ENCODE results near the gene MAGI2.

MAGI2 gene

DNA sequence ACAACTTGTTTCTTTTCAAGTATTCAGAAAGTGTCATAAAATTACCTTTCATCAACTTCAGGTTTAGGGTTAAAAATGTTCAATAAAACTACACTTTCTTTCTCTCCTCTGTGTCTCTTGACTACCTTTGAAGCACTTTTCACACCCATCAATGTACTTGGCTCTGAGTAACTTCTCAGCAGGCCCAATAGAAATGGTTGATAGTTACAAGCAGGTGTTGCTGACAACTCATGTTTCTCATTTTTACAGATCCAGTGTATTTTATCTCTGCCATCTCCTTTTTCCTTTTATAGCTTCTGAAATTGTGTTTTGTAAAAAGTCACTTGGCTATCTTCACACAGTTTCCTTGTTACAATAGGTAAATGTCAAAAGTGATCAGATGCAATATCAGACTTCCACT lies 1306.9 kb downstream of the MAGI2 start:
- no peak for DNase-seq (ENCODE audit: low read depth, low spot score)

DNA sequence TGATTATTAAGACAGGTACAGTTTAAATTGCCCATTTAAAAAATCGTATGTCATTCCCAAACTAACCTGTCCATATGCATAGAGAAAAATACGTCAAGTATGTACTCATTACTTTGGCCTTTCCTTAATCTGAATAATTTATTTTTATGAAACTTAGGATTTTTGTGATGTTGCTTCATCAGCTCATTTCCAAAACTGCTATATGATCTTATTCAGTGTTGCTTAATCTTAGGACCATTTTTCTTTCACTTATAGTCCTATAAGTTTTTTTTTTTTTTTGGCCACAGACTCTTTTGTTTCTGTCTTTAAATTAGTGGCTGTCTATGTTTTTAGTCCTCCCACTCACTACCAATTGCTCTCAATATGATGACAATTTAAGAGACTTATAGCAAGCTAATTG lies 1309.8 kb downstream of the MAGI2 start:
- DNase-seq (ENCODE audit: low read depth, low spot score), result no peak

DNA sequence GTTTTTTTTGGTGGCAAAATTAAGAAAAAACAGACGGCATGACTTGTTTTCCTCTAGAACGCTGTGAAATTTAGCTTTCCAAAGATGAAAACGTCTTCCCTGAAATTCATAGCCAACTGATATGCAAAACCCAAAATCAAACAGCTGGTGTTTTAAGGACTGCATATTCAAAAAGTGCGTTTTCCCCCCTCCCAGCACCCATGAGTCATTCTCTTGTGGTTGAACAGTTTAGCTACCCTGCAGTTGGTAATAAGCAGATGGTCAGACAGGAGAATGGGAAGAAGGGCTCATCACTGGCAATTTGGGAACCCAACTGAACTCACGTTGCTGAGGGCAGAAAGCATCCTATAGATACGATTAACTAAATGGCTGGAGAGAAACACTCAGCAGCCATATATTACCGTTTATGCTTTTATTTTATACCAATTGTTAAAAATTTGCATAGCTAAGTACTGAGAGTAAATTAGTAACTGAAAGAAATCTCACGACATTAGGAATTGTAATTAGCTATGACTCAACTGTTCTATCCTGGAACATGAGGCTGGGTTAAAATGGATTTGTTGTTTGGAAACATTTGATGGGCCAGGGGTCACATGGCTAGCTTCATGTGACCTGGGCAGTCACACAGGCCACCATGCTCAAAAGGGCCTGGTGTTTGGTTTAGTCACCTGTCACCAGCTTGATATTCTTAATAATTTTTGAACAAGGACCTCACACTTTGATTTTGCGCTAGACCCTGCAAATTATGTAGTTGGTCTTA lies 1311.8 kb downstream of the MAGI2 start:
- no peak for DNase-seq (ENCODE audit: low read depth, low spot score)

DNA sequence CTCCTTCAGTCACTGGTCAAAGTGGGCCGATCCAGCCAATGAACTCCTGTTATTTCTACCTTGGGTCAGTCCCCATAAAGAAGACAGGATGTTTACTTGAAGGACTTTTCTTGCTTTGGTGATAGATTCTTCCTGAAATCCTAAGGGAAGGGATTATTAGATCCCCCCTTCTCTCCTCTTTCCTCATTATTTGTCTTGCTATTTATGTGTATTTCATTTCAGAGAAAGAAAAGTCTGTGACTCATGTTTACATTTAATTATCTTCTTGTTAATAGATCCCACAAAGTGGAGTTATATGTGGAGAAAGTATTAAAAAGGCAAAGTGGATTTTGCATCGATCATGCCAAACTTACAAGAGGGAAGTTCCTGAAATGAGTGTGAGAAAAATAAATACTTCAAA lies 1313.4 kb downstream of the MAGI2 start:
- no peak for DNase-seq (ENCODE audit: low read depth, low spot score)

DNA sequence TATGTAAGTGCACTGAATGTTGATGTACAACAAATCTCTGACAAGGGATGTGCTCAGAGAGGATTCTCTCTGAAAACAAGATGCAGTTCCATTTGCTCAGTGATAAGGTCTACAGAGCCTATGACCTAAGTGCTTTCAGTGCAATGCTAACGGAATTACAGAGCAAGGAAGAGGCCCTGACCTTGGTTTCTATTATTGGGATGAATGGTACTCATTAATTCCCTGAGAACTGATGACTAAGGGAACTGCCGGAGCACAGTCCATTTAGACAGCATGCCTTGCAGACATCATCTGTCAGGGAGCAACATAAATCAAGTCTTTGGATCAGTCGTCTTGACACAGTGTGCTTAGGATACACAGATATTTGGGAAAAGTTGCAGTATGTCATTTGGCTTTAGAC lies 1314.1 kb downstream of the MAGI2 start:
- no peak for DNase-seq (ENCODE audit: low read depth, low spot score)

DNA sequence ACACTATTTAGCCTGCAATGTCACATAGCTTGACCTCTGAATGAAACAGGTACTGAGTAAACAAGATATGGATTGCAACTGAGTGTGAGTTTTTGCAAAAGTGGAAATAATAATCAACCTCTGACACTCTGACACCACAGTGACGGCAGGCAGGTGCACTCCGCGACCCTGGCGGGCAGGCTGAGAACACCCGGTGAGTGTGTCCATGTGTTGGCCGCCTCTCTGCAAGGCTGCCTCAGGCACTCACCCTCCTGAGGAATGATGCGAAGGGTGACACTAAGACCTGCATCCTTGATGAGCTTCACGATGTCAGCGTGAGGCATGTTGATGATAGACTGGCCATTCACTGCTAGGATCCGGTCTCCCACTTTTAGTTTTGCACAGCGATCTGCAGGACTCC lies 1318.7 kb downstream of the MAGI2 start:
- no peak for DNase-seq (ENCODE audit: low read depth, low spot score)

DNA sequence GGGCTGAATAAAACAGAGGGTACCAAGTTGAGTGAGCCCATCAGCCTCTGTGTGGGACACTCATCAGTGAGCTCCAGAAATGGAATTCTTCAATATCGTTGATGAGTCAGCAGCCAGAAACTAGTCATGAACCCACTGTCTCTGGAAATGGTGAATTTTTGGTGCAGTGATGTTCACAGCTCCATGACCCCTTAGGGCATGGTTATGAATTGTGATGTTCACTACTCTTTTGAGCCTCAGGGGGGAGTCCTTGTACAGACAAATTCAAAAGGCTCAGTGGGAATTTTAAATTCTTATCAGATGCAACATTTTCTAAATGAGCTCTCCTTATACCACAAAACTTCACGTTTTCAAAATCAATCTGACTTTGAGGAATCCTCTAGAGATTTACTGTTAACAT lies 1319.2 kb downstream of the MAGI2 start:
- DNase-seq (ENCODE audit: low read depth, low spot score), result no peak

DNA sequence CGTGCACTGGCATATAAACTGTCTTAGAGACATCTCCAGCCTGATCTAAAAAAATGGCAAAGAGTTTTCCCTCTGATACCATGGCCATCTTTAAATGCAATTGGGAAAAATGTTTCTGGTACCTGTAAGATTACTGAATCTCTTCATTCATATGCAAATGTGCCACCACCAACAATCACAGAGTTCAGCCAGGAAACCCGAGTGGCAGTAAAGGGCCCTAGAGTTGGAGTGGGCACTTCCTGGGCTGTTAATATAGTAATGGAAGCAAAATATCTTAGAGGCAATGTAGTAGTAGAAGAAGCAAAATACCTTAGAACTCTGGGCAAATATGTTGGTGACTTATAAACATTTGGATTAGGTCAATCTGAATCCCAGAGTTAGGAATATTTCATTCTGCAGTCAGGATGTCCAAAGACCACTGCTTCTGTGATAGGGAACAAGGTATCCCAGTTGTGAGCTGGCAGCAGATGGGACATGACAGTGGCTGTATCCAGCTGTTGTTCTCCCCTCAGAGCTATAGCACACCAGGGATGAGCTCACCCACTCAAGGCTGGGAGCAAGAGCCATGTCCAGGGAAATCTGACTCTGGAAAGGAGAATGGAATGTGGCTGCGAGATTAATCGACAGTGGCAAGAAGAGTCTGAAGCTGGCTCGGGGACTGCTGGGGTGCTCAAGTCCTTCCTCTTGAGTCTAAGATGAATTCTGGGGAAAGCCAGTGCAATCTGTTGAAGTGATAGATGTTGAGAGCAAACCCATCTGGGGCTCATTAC lies 1322.8 kb downstream of the MAGI2 start:
- DNase-seq (ENCODE audit: low read depth, low spot score), result no peak

DNA sequence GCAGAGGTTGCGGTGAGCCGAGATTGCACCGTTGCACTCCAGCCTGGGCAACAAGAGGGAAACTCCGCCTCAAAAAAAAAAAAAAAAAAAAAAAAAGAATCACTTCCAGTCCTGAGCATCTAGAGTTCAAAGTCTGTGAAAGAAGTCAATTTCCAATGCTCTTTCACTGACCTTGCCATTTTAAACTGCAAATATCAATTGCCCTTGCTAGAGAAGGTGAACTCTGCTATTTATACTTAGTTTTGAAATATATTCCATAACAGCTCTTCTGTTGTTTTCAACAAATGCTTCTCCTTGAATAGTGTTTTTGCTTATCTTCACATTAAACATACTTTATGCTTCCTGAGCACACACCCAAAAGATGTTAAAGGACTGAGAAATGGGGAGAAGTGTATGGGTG lies 1323.6 kb downstream of the MAGI2 start:
- no peak for DNase-seq (ENCODE audit: low read depth, low spot score)

DNA sequence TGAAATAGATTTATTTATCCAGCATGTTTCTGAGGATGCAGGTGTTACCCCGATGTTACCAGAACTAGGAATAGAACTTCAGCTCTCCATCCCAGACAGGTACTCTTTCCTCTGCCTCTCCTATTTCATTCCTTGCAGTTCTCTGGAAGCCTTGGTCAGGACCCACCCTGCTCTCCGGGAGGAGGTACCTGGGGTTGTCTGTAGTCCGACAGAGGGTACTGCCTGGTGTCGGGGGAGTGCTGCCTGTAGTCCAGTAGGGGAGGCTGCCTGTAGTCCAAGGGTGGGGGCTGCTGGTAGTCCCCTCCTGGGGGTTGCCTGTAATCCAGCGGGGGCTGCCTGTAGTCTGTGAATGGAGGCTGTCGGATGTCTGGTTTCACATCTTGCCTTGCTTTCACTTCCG lies 1326.5 kb downstream of the MAGI2 start:
- no peak for DNase-seq (ENCODE audit: low read depth, low spot score)

DNA sequence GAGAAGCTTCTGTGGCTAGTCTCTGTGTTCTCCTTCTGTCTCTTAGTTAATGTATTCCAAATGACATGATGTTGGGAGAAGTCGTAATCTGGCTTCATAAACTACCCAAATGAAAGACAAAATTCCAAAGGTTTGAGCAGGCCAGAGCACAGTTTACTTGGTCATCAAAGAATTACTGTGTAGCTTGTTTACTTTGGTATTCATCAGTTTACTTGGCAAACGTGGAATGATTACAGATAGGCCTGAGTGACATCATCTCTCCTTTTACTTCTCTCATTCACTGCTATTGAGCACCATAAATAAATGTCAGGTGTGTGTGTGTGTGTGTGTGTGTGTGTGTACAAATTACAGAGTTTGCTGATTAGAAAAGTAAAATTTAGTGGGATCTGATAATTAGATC lies 1327.6 kb downstream of the MAGI2 start:
- DNase-seq (ENCODE audit: low read depth, low spot score), result no peak

DNA sequence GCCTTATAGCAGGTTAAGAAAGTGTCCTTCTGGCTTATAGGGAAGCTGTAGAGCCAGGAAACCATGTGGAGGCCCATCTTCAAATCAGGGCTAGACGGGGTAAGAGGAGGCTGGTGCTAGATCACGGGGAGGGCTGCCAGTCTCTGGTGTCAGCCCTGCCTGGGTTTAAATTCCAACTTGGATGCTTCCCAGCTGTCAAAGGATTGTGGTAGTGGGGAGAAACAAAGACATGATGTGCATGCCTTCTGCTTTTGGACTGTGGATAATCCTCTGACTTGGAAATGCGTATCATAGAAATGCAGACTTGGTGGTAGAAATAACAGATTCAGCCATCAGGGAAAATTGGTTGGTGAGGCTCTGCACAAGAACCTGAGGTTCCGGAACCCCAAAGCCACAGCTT lies 1329.3 kb downstream of the MAGI2 start:
- no peak for DNase-seq (ENCODE audit: low read depth, low spot score)

DNA sequence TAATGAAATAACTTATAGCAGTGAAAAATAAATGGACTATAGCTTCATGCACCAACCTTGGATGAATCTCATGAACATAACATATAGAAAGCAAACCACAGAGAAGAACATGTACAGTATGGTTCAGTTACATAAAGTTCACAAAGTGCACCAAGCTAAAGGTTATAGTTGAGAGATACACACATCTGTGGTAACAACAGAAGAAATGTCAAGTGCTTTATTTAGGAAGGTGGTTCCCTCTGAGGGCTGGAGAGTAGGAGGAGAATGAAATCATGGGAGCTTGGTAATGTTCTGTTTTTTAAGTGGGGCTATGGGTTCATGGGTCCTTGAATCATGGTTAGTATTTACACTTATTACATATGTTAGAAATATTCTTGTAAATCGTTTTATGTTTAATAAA lies 1331.6 kb downstream of the MAGI2 start:
- DNase-seq (ENCODE audit: low read depth, low spot score), result no peak

DNA sequence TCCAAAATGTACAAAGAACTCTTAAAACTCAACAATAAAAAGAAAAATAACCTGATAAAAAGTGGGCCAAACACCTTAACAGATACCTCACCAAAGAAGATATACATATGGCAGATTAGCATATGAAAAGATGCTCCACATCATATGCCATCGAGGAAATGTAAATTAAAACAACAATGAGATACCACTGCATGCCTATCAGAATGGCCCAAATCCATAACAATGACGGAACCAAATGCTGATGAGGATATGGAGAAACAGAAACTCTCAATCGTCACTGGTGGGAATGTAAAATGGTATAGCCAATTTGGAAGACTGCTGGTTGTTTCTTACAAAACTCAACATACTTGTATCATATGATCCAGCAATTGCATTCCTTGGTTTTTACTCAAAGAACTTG lies 1335.0 kb downstream of the MAGI2 start:
- DNase-seq (ENCODE audit: low read depth, low spot score), result no peak

DNA sequence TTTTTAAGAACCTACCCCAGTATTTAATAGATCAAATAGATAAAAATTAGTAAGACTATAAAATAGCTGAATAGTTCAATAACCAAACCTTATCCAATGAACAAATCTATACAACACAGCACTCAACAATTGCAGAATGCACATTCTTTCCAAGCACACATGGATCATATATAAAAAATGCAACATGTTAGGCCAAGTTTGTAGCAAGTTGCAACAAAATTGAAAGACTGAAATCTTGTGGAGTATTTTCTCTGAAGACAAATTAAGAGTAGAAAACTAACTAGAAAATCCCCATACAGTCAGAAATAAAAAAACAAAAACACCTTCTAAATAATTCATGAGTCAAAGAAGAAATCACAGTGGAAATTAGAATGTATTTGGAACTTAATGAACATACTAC lies 1337.6 kb downstream of the MAGI2 start:
- no peak for DNase-seq (ENCODE audit: low read depth, low spot score)

DNA sequence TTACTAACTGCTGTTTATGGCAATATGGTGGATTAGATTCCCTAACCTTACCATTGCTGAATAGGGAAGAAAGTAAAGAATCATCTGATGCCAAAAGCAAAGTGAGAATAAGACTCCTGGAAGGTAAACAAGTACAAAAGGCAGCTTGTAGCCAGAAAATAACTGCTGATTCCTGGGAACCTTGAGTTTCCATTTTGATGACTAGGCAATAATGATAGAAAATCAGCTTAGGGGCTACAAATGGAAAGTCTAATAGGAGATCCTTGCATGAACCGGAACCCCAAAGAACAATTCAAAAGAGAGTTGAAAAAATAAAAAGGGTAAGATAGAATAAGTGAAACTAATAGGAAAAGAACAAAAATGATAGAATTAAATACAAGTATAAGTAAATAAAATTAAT lies 1338.5 kb downstream of the MAGI2 start:
- DNase-seq (ENCODE audit: low read depth, low spot score), result no peak

DNA sequence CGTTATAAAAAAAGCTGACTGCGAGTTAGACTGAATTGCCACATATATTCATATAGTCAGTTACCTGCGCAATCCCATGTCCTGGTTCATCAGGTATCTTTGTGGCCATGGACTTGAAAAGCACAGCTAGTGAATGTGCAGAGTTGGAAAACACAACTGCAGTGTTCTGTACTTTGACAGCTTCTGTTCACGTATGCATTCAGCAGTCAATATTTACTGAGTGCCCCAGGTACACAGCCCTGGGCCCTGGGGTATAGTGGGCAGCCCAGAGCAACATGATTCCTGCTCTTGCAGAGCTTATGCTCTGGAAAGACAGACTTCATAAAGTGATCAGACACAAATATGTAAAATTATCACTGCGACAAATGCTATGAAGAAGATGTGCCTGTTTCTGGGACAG lies 1341.0 kb downstream of the MAGI2 start:
- no peak for DNase-seq (ENCODE audit: low read depth, low spot score)

DNA sequence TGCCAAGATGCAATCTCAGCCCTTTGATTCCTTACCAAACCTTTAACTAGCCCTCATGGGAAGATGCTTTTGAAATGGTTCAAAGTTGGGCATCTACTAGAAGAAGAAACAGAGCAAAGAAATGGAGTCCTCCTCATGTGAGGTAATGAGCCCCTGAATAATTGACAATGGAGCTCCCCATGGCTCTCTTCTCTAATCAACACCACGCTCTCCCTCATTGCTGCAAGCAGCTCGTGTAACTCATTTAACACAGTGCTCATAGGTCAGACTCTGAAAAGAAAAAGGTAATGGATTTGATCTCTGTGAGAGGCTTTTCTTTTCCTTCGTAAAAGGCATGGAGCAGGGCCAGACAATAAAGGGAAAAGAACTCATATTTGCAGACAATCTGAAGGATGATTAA lies 1342.1 kb downstream of the MAGI2 start:
- no peak for DNase-seq (ENCODE audit: low read depth, low spot score)

DNA sequence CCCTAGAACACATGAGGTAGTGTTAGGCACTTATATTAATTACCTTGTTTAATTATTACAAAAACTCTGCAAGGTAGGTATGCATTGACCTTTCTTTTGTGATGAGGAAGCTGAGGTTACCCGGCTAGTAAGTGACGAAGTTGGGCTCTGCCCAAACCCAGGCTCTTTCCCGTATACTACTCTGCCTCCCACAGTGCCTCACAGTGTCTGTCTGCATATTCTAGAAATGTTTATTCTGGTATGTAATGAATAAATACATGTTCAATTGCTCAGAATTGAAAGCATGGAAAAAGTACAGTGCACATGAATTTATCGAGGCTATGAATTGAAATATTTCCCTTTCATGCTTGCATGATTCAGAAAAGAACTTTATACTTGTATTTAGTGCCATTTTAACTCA lies 1350.0 kb downstream of the MAGI2 start:
- DNase-seq (ENCODE audit: low read depth, low spot score), result no peak

DNA sequence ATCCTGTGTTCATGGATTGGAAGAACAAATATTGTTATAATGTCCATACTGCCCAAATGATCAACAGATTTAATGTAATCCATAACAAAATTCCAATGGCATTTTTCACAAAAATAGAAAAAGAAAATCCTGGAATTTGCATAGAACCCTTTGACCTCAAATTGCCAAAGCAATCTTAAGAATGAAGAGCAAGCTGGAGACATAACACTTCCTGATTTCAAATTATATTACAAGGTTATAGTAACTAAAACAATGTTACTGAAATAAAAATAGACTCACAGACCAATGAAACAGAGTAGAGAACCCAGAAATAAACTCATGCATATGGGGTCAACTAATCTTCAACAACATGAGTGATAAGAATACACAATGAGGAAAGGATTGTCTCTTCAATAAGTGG lies 1352.4 kb downstream of the MAGI2 start:
- DNase-seq (ENCODE audit: low read depth, low spot score), result no peak

DNA sequence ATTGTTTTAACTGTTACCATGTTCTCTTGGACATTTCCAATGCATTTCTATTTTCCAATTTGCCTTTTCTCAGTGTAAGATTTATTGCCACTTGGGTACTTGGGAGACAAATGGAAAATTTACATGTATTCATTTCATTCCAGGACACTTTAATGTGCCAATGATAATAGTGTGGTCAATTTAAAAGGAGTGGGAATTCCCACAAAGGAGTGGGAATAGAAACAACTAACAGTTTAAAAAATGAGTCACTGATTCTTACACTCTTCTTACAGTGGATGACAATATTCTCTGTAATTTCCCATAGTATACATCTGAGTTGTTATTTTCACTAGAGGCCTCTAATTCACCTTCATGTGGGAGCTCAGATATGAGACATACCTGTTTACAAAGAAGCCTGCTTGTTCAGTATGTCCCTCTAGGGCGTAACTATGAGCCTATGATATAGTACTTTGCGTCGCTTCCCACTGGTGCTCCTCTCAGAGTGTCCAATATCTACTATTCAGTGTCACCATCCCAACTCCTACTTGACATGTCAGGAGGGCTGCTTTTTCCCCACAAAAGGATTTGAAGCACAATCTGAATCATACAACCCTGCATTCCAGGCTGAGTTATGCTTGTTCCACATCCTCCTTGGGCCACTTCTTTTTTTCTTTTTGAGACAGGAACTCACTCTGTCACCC lies 1353.6 kb downstream of the MAGI2 start:
- DNase-seq (ENCODE audit: low read depth, low spot score), result no peak

DNA sequence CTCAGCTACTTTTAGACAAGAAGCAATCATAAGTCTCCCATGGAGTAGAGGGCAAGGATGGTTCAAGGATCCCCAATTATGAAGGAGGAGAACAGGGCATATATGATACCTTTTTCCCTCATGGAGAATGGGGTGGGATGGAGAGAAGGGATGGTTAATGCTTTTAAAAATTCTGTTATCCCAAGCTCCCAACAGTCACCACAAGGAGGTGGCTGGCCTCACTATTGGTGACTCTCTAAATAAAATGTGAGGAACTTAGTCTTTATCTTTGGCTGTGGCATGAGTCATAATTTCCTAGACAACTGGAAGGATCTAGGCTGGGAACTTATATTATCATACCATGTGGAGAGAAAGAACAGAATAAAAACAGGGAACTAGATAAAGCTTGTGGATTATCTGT lies 1357.9 kb downstream of the MAGI2 start:
- no peak for DNase-seq (ENCODE audit: low read depth, low spot score)

DNA sequence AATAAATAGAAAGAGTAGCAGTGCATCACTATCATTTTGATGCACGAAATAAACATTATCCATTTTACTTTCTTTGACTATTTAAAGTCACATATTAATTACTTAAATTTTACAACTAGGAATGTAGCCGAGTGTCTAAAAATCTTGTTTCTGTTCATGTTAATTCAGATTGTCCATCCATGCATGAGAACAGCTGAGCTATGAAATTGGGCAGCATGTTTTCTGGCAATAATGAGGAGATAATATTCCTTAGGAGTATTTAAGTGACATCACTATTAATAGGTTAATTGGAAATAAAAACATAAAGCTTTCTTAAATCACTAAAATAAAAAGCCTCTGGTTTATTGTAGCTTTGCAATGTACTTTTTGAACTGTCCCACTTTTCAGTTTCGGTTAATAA lies 1361.1 kb downstream of the MAGI2 start:
- no peak for DNase-seq (ENCODE audit: low read depth, low spot score)
